CD4-positive, alpha-beta T cell treated with Interleukin-21 for 1 hour (primary cell): ENCODE measurements around the gene DNAJB9.
"Not testable (repeated sequence)": the region's sequence is repeated elsewhere in the genome, so short reads cannot be mapped to it uniquely, and the experiment has no call there.

Experiments
- DNase-seq: peaks from one replicate; pipeline ENCODE4 v3.0.0-alpha.2; 2020

DNAJB9 gene

GRCh38 chr7:108569381-108570145 lies at the start of gene DNAJB9, which contains the start of gene THAP5:
DNAJB9 (plus strand) TSS chr7:108569874; CDS start chr7:108571727, 1,853 bp downstream.
THAP5 (minus strand) TSS chr7:108569706; CDS start chr7:108569569, 137 bp downstream.
- peak; percentile 100 for DNase-seq

- no peak for DNase-seq
Observed at GRCh38 chr7:108522780-108523179, 46.9 kb upstream of the DNAJB9 start.

- no peak for DNase-seq
Observed at GRCh38 chr7:108525327-108525984, 44.2 kb upstream of the DNAJB9 start.

- peak; percentile 100 for DNase-seq
Observed at GRCh38 chr7:108525985-108526767, 43.5 kb upstream of the DNAJB9 start, which contains the start of gene PNPLA8. PNPLA8 (minus strand) TSS chr7:108526135; CDS start chr7:108515491, 10,644 bp downstream.

GRCh38 chr7:108526768-108527017 lies 43.0 kb upstream of the DNAJB9 start:
- no peak for DNase-seq

GRCh38 chr7:108528183-108528712 lies 41.4 kb upstream of the DNAJB9 start:
- DNase-seq: no peak

GRCh38 chr7:108529341-108529740 lies 40.3 kb upstream of the DNAJB9 start:
- DNase-seq: no peak

GRCh38 chr7:108533712-108534111 lies 36.0 kb upstream of the DNAJB9 start:
- DNase-seq: no peak

GRCh38 chr7:108535257-108535656 lies 34.4 kb upstream of the DNAJB9 start:
- DNase-seq: no peak

GRCh38 chr7:108535744-108536143 lies 33.9 kb upstream of the DNAJB9 start:
- no peak for DNase-seq

- DNase-seq: no peak
Observed at GRCh38 chr7:108537229-108537628, 32.4 kb upstream of the DNAJB9 start.

GRCh38 chr7:108538236-108538635 lies 31.4 kb upstream of the DNAJB9 start:
- DNase-seq: not testable (repeated sequence)

- DNase-seq: not testable (repeated sequence)
Observed at GRCh38 chr7:108538685-108539084, 31.0 kb upstream of the DNAJB9 start.

- DNase-seq: no peak
Observed at GRCh38 chr7:108541478-108541877, 28.2 kb upstream of the DNAJB9 start.

- DNase-seq: not testable (repeated sequence)
Observed at GRCh38 chr7:108548141-108548896, 21.4 kb upstream of the DNAJB9 start.

GRCh38 chr7:108556665-108557064 lies 13.0 kb upstream of the DNAJB9 start:
- not testable (repeated sequence) for DNase-seq

GRCh38 chr7:108557191-108557590 lies 12.5 kb upstream of the DNAJB9 start:
- DNase-seq: no peak

- no peak for DNase-seq
Observed at GRCh38 chr7:108557617-108558016, 12.1 kb upstream of the DNAJB9 start.

GRCh38 chr7:108559253-108559652 lies 10.4 kb upstream of the DNAJB9 start:
- no peak for DNase-seq

- DNase-seq: no peak
Observed at GRCh38 chr7:108561047-108561619, 8.5 kb upstream of the DNAJB9 start.

GRCh38 chr7:108565987-108566386 lies 3.7 kb upstream of the DNAJB9 start:
- DNase-seq: no peak

GRCh38 chr7:108568801-108569380 lies 783 bp upstream of the DNAJB9 start:
- no peak for DNase-seq
